ENCODE results near the gene CACNA1B.
"Not testable (repeated sequence)": the region's sequence is repeated elsewhere in the genome, so short reads cannot be mapped to it uniquely, and the experiment has no call there.

GRCh38 chr9:138143491-138143890 lies 265.9 kb downstream of the CACNA1B start:
- TF ChIP-seq BCL3 (IDR thresholded peaks at IDR 0.05); KDM1A (IDR thresholded peaks at IDR 0.05; ENCODE audit: low read depth); HMGXB4 (CRISPR knock-in tag; IDR thresholded peaks at IDR 0.05; ENCODE audit: borderline replicate concordance); CTCF (IDR thresholded peaks at IDR 0.05); POLR2A (IDR thresholded peaks at IDR 0.05; ENCODE audit: low read length); MAX (IDR thresholded peaks at IDR 0.05); CBX2 (IDR thresholded peaks at IDR 0.05; ENCODE audit: borderline replicate concordance, low read depth); ELK1 (IDR thresholded peaks at IDR 0.05; ENCODE audit: low read depth, low read length); RARB (CRISPR knock-in tag; IDR thresholded peaks at IDR 0.05); RFX5 (IDR thresholded peaks at IDR 0.05); RAD21 (conservative IDR thresholded peaks at IDR 0.05 in 1 of 2, IDR thresholded peaks at IDR 0.05 in 1 of 2); CBX8 (IDR thresholded peaks at IDR 0.05): not testable (repeated sequence)
